Panc1 (cell line): ENCODE measurements around the gene ARHGAP18. TPM values are rescaled to one million over a fixed set of nuclear protein-coding genes. Genes with fewer than 3 reads are reported as not detected.

Source experiments
- ATAC-seq: fragments of 200-7000 bp; cut with Tn5 transposase; 2 replicates; pipeline ENCODE4 v1.9.1; 2020; ENCODE audit warnings: mild to moderate bottlenecking, moderate library complexity
- BruUV-seq: library from RNA; stranded (reverse); fragments of 400-500 nt; replicated peaks from 2 replicates; lab custom pipeline; 2021; lab: Mats Ljungman, UMichigan
- CTCF ChIA-PET: fragments of 300-600 bp; sonication (Branson Sonifier 250); formaldehyde crosslinking; loops from one replicate; lab custom pipeline; 2022; ENCODE audit warnings: antibody characterized with exemption; lab: Charles Lee
- POLR2A ChIA-PET: fragments of 300-600 bp; sonication (Branson Sonifier 250); formaldehyde crosslinking; loops from one replicate; lab custom pipeline; 2022; ENCODE audit warnings: antibody characterized with exemption; lab: Charles Lee
- DNase-seq: peaks from one replicate; pipeline ENCODE4 v3.0.0-alpha.2; 2010; ENCODE audit warnings: low read depth, low spot score
- H3K27ac ChIP-seq: 2 replicates; pipeline ENCODE4 v1.5.1; 2011; ENCODE audit warnings: mild to moderate bottlenecking, low read length, inconsistent platforms
- H3K27me3 ChIP-seq: fragments of 200-500 bp; sonication (Bioruptor generic); 2 replicates; pipeline ENCODE4 v1.6.0; 2014; ENCODE audit warnings: low read length, inconsistent platforms; ENCODE audit not compliant: control insufficient read depth, insufficient read depth
- H3K36me3 ChIP-seq: fragments of 200-500 bp; sonication (Bioruptor generic); 2 replicates; pipeline ENCODE4 v1.5.1; 2014; ENCODE audit warnings: inconsistent platforms, mild to moderate bottlenecking, low read length, moderate library complexity; ENCODE audit not compliant: control insufficient read depth, insufficient read depth
- H3K4me1 ChIP-seq: 2 replicates; pipeline ENCODE4 v1.5.1; 2011; ENCODE audit warnings: inconsistent platforms, mild to moderate bottlenecking, low read length, moderate library complexity; ENCODE audit not compliant: control insufficient read depth, insufficient read depth
- H3K4me3 ChIP-seq, 2 experiments: 2 replicates each; pipeline ENCODE4 v1.5.1; 2011 to 2012; ENCODE audit warnings: low read depth in 2 of 2, low read length in 2 of 2, mild to moderate bottlenecking in 2 of 2, inconsistent platforms in 1 of 2, moderate library complexity in 1 of 2
- H3K9me3 ChIP-seq: fragments of 200-500 bp; sonication (Bioruptor generic); 2 replicates; pipeline ENCODE4 v1.5.1; 2014; ENCODE audit warnings: low read depth, mild to moderate bottlenecking, inconsistent platforms, low read length, moderate library complexity; ENCODE audit not compliant: control insufficient read depth, insufficient read depth
- CTCF ChIP-seq: fragments of 450-650 bp; IDR thresholded peaks from 2 replicates; pipeline ENCODE4 v1.5.1; 2017; ENCODE audit warnings: mild to moderate bottlenecking
- POLR2AphosphoS5 ChIP-seq: IDR thresholded peaks from 2 replicates; pipeline ENCODE4 v1.6.1; 2012; ENCODE audit warnings: mild to moderate bottlenecking, low read depth, low read length, moderate library complexity
- REST ChIP-seq, 2 experiments: IDR thresholded peaks; 2 replicates each; pipeline ENCODE4 v1.6.1; 2011 to 2012; ENCODE audit warnings: low read depth in 2 of 2, control low read depth in 1 of 2, low read length in 1 of 2, mild to moderate bottlenecking in 1 of 2, moderate library complexity in 1 of 2; ENCODE audit not compliant: insufficient read depth in 1 of 2
- SIN3A ChIP-seq: IDR thresholded peaks from 2 replicates; pipeline ENCODE4 v1.6.1; 2012; ENCODE audit warnings: low read depth, mild to moderate bottlenecking, low read length, moderate library complexity, borderline replicate concordance; ENCODE audit not compliant: insufficient read depth
- TCF7L2 ChIP-seq: IDR thresholded peaks from 2 replicates; pipeline ENCODE4 v1.6.1; 2011; ENCODE audit warnings: mild to moderate bottlenecking, low read depth, low read length, inconsistent platforms
- in situ Hi-C: cut with HindIII; loops from 2 replicates; pipeline ENCODE4 v1.10.0; 2016; ENCODE audit warnings: low sequenced_read_pairs, low pct_unique_long_range_greater_than_20kb
- intact Hi-C: fragments of 100-400 bp; cut with micrococcal nuclease; formaldehyde crosslinking; loops from one replicate; pipeline ENCODE4 v1.10.0; 2022; ENCODE audit not compliant: unreplicated experiment
- total RNA-seq: library from RNA; stranded (reverse); gene quantifications from one replicate; pipeline ENCODE4 v1.2.1, GENCODE V29; 2021; ENCODE audit not compliant: unreplicated experiment

ARHGAP18 gene
- total RNA-seq, 1 experiment from 2014 or later: 11.6 TPM

- no TSS peak for BruUV-seq
- Histone ChIP-seq H3K9me3 (no peaks in the 10 kb centered on the region), H3K27ac (peak overlapping the region; percentile 49), H3K27me3 (no peaks in the 10 kb centered on the region), H3K36me3 (no peaks in the 10 kb centered on the region), H3K4me1 (peaks cover 21% of the 10 kb centered on the region), H3K4me3 (no peak overlapping the region)
- DNase-seq (peak; percentile 27), ATAC-seq (peak; percentile 74; the same call in 1 of the 2 replicates)
- TF ChIP-seq REST (IDR thresholded peaks at IDR 0.05; ENCODE audit: insufficient read depth in 1 of 2, low read depth in 2 of 2, low read length in 1 of 2): no peak
- no peak for TF ChIP-seq SIN3A
- no peak for TF ChIP-seq TCF7L2
- TF ChIP-seq POLR2AphosphoS5: no peak
- no peak for TF ChIP-seq CTCF
- CTCF ChIA-PET: no interaction called here
- intact Hi-C loops (no loop called here), in situ Hi-C loops (no loop called here)
- POLR2A ChIA-PET: interaction anchor here (0.6 to 0.7 kb wide), 2 partner anchors 9 to 54 kb away, joined by 5 to 8 read pairs; no protein-coding TSS in a partner anchor
Observed at GRCh38 chr6:129672881-129673631, 36.9 kb downstream of the ARHGAP18 start.

GRCh38 chr6:129672341-129672682 is 37.7 kb downstream of the ARHGAP18 start:
- ChIA-PET POLR2A (no interaction called here), CTCF (no interaction called here)
- ATAC-seq: no peak
- no peaks in the 10 kb centered on the region for H3K36me3 ChIP-seq
- peaks cover 19% of the 10 kb centered on the region for H3K4me1 ChIP-seq
- TF ChIP-seq SIN3A (no peak), POLR2AphosphoS5 (no peak), REST (IDR thresholded peaks at IDR 0.05; ENCODE audit: insufficient read depth in 1 of 2, low read depth in 2 of 2, low read length in 1 of 2) (no peak), TCF7L2 (no peak), CTCF (no peak)
- intact Hi-C loops (no loop called here), in situ Hi-C loops (no loop called here)
- no peaks in the 10 kb centered on the region for H3K9me3 ChIP-seq
- H3K4me3 ChIP-seq: no peak overlapping the region
- H3K27me3 ChIP-seq: no peaks in the 10 kb centered on the region
- no peak for DNase-seq
- no TSS peak for BruUV-seq
- peak overlapping the region; percentile 49 for H3K27ac ChIP-seq
